Breast epithelium (tissue), 3 donors: ENCODE results near the gene ELAC1.

Experiments used
- POLR2A ChIP-seq: fragments of 450-650 bp; IDR thresholded peaks from one replicate; pipeline ENCODE4 v1.6.1; 2016; ENCODE audit warnings: antibody characterized with exemption, mild to moderate bottlenecking, moderate library complexity
- POLR2AphosphoS5 ChIP-seq, 3 donors: sonication (generic); formaldehyde crosslinking; IDR thresholded peaks; one replicate each; pipeline ENCODE4 v1.6.1; 2017; ENCODE audit warnings: antibody characterized with exemption in 3 of 3

GRCh38 chr18:50955253-50955652, 12.6 kb upstream of the ELAC1 start:
- TF ChIP-seq POLR2AphosphoS5 (IDR thresholded peaks at IDR 0.05) (no peak), POLR2A (no peak)
